Measurements from ENCODE around the gene PRND. TPM values are rescaled to one million over a fixed set of nuclear protein-coding genes. Genes with fewer than 3 reads are reported as not detected.
"Not testable (repeated sequence)": the region's sequence is repeated elsewhere in the genome, so short reads cannot be mapped to it uniquely, and the experiment has no call there.

PRND gene
- polyA plus RNA-seq, 1 experiment: not detected

GRCh38 chr20:4719190-4719589 is 2.5 kb upstream of the PRND start:
- POLR2A ChIA-PET: no interaction called here
- CTCF ChIA-PET: interaction anchor here (1.7 to 1.9 kb wide), 2 partner anchors 105 to 111 kb away, joined by 6 to 13 read pairs; no protein-coding TSS in a partner anchor
- no peak for TF ChIP-seq CTCF (IDR thresholded peaks at IDR 0.05; ENCODE audit: low read depth, low read length)
- Histone ChIP-seq H3K27me3 (ENCODE audit: control insufficient read depth, insufficient read depth, low read length) (peaks cover 9% of the 10 kb centered on the region), H3K4me3 (ENCODE audit: low read depth, low read length) (no peak overlapping the region), H3K9me3 (ENCODE audit: control insufficient read depth, insufficient read depth, low read length) (no peaks in the 10 kb centered on the region), H3K27ac (ENCODE audit: low read depth, low read length) (no peak overlapping the region)
- no peak for DNase-seq (ENCODE audit: low read depth, low spot score)

GRCh38 chr20:4720041-4720976 is 1.4 kb upstream of the PRND start:
- H3K4me3 ChIP-seq (ENCODE audit: low read depth, low read length): no peak overlapping the region
- no peaks in the 10 kb centered on the region; the same call in 1 of the 2 replicates for H3K9me3 ChIP-seq (ENCODE audit: control insufficient read depth, insufficient read depth, low read length)
- peak; percentile 43 for DNase-seq (ENCODE audit: low read depth, low spot score)
- peaks cover 9% of the 10 kb centered on the region for H3K27me3 ChIP-seq (ENCODE audit: control insufficient read depth, insufficient read depth, low read length)
- ChIA-PET CTCF (interaction anchor here (0.6 to 4.6 kb wide), 10 partner anchors 8 to 381 kb away, joined by 3 to 72 read pairs (median 4); no protein-coding TSS in a partner anchor), POLR2A (no interaction called here)
- no peak overlapping the region for H3K27ac ChIP-seq (ENCODE audit: low read depth, low read length)
- TF ChIP-seq CTCF (IDR thresholded peaks at IDR 0.05; ENCODE audit: low read depth, low read length): peak; percentile 82

GRCh38 chr20:4720977-4721349 is 746 bp upstream of the PRND start:
- Histone ChIP-seq H3K27ac (ENCODE audit: low read depth, low read length) (no peak overlapping the region), H3K27me3 (ENCODE audit: control insufficient read depth, insufficient read depth, low read length) (peaks cover 9% of the 10 kb centered on the region), H3K4me3 (ENCODE audit: low read depth, low read length) (no peak overlapping the region), H3K9me3 (ENCODE audit: control insufficient read depth, insufficient read depth, low read length) (no peaks in the 10 kb centered on the region; the same call in 1 of the 2 replicates)
- POLR2A ChIA-PET: no interaction called here
- CTCF ChIA-PET: interaction anchor here (0.6 to 4.6 kb wide), 6 partner anchors 9 to 114 kb away, joined by 3 to 72 read pairs (median 6); no protein-coding TSS in a partner anchor
- DNase-seq (ENCODE audit: low read depth, low spot score): no peak
- TF ChIP-seq CTCF (IDR thresholded peaks at IDR 0.05; ENCODE audit: low read depth, low read length): no peak

- no peak for DNase-seq (ENCODE audit: low read depth, low spot score)
- ChIA-PET CTCF (interaction anchor here (0.6 to 4.6 kb wide), 6 partner anchors 12 to 377 kb away, joined by 3 to 72 read pairs (median 3); no protein-coding TSS in a partner anchor), POLR2A (no interaction called here)
- no peak overlapping the region for H3K4me3 ChIP-seq (ENCODE audit: low read depth, low read length)
- H3K27me3 ChIP-seq (ENCODE audit: control insufficient read depth, insufficient read depth, low read length): peaks cover 9% of the 10 kb centered on the region
- TF ChIP-seq CTCF (IDR thresholded peaks at IDR 0.05; ENCODE audit: low read depth, low read length): no peak
- H3K9me3 ChIP-seq (ENCODE audit: control insufficient read depth, insufficient read depth, low read length): no peaks in the 10 kb centered on the region; the same call in 1 of the 2 replicates
- H3K27ac ChIP-seq (ENCODE audit: low read depth, low read length): no peak overlapping the region
Observed at GRCh38 chr20:4722571-4722970, 862 bp downstream of the PRND start.

GRCh38 chr20:4722993-4723392 is 1.3 kb downstream of the PRND start:
- ChIA-PET POLR2A (no interaction called here), CTCF (interaction anchor here (0.7 to 4.6 kb wide), 2 partner anchors 18 to 116 kb away, joined by 3 to 72 read pairs; no protein-coding TSS in a partner anchor)
- peaks cover 9% of the 10 kb centered on the region for H3K27me3 ChIP-seq (ENCODE audit: control insufficient read depth, insufficient read depth, low read length)
- TF ChIP-seq CTCF (IDR thresholded peaks at IDR 0.05; ENCODE audit: low read depth, low read length): no peak
- H3K27ac ChIP-seq (ENCODE audit: low read depth, low read length): no peak overlapping the region
- H3K4me3 ChIP-seq (ENCODE audit: low read depth, low read length): no peak overlapping the region
- no peak for DNase-seq (ENCODE audit: low read depth, low spot score)
- H3K9me3 ChIP-seq (ENCODE audit: control insufficient read depth, insufficient read depth, low read length): no peaks in the 10 kb centered on the region; the same call in 1 of the 2 replicates

GRCh38 chr20:4723553-4723952 is 1.8 kb downstream of the PRND start:
- DNase-seq (ENCODE audit: low read depth, low spot score); H3K27ac ChIP-seq (ENCODE audit: low read depth, low read length); H3K4me3 ChIP-seq (ENCODE audit: low read depth, low read length); H3K9me3 ChIP-seq (ENCODE audit: control insufficient read depth, insufficient read depth, low read length); H3K27me3 ChIP-seq (ENCODE audit: control insufficient read depth, insufficient read depth, low read length); POLR2A ChIA-PET: not testable (repeated sequence)
- CTCF ChIA-PET: interaction anchor here (4.6 kb wide), 1 partner anchor 117 kb away, joined by 72 read pairs; no protein-coding TSS in a partner anchor

All from AG04450 (cell line).